ENCODE data around the gene RERE.

The RERE gene

GRCh38 chr1:8337776-8338525 lies 479.5 kb downstream of the RERE start:
- DNase-seq = no peak

GRCh38 chr1:8335246-8335645 lies 482.2 kb downstream of the RERE start:
- no peak for DNase-seq

GRCh38 chr1:8334106-8334851 lies 483.2 kb downstream of the RERE start:
- DNase-seq = no peak

GRCh38 chr1:8333246-8333987 lies 484.0 kb downstream of the RERE start:
- no peak for DNase-seq

- DNase-seq = no peak
Observed at GRCh38 chr1:8332806-8333205, 484.6 kb downstream of the RERE start.

- DNase-seq = no peak
Observed at GRCh38 chr1:8330271-8331125, 486.9 kb downstream of the RERE start.

GRCh38 chr1:8329858-8330257 lies 487.6 kb downstream of the RERE start:
- DNase-seq = no peak

GRCh38 chr1:8329439-8329838 lies 488.0 kb downstream of the RERE start:
- no peak for DNase-seq

- DNase-seq = no peak
Observed at GRCh38 chr1:8328271-8328670, 489.2 kb downstream of the RERE start.

- no peak for DNase-seq
Observed at GRCh38 chr1:8326265-8326664, 491.2 kb downstream of the RERE start.

GRCh38 chr1:8325771-8326170 lies 491.7 kb downstream of the RERE start:
- DNase-seq = no peak

- no peak for DNase-seq
Observed at GRCh38 chr1:8324176-8324810, 493.1 kb downstream of the RERE start.

GRCh38 chr1:8323706-8324105 lies 493.7 kb downstream of the RERE start:
- DNase-seq = no peak

- DNase-seq = no peak
Observed at GRCh38 chr1:8321612-8322011, 495.8 kb downstream of the RERE start.

GRCh38 chr1:8318436-8318835 lies 499.0 kb downstream of the RERE start:
- DNase-seq = peak; percentile 54

GRCh38 chr1:8317647-8318381 lies 499.6 kb downstream of the RERE start, which contains the start of gene SLC45A1:
Gene SLC45A1, plus strand, starts transcription at chr1:8318114. Its CDS starts 6,216 bp downstream, at chr1:8324330.
- DNase-seq = peak; percentile 67

- no peak for DNase-seq
Observed at GRCh38 chr1:8315573-8316475, 501.6 kb downstream of the RERE start.

- DNase-seq = peak; percentile 62
Observed at GRCh38 chr1:8314346-8315280, 502.8 kb downstream of the RERE start.

- DNase-seq = no peak
Observed at GRCh38 chr1:8313231-8313630, 504.2 kb downstream of the RERE start.

Data from NCI-H1105 treated with DMSO at 0.1 percent for 48 hours (cell line).